BE2C (cell line): ENCODE data around the gene PAXIP1.

Experiments used
- DNase-seq: peaks from one replicate; pipeline ENCODE4 v3.0.0-alpha.2; 2020
- H3K27me3 ChIP-seq: fragments of 250-450 bp; sonication (Bioruptor Pico); 2 replicates; pipeline ENCODE4 v1.5.1; 2020; ENCODE audit warnings: mild to moderate bottlenecking
- H3K36me3 ChIP-seq: fragments of 250-450 bp; sonication (Bioruptor Pico); 2 replicates; pipeline ENCODE4 v1.5.1; 2020; ENCODE audit warnings: mild to moderate bottlenecking
- H3K4me1 ChIP-seq: fragments of 250-450 bp; sonication (Bioruptor Pico); 2 replicates; pipeline ENCODE4 v1.5.1; 2020
- H3K4me3 ChIP-seq: 2 replicates; pipeline ENCODE4 v1.5.1; 2011; ENCODE audit warnings: low read depth, low read length
- H3K9me3 ChIP-seq: fragments of 250-450 bp; sonication (Bioruptor Pico); 2 replicates; pipeline ENCODE4 v1.5.1; 2020
- TF ChIP-seq, protein P1 (sequence below): IDR thresholded peaks from 2 replicates; pipeline ENCODE4 v1.5.1; 2012; ENCODE audit warnings: mild to moderate bottlenecking, low read depth, low read length

PAXIP1 gene

DNA sequence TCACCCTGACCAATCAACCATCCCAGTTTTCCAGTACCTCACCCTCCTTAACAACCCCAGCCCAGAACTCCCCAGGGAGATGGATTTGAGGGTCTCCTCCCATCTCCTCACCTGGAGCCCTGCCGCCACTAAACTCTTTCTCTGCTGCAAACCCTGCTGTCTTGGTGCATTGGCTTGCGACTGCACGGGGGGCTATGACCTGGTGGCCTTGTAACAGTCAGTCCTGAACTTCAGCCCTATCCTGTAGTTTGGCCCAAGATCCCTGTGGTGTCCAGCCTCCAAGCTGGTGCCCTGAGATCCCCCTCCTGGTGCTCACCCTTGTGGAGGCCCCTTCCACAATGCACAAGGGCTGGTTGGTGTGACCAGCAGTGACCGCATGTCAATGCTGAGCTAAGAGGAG, 91.9 kb downstream of the PAXIP1 start:
- no peaks in the 10 kb centered on the region for H3K27me3 ChIP-seq
- H3K4me3 ChIP-seq = no peak overlapping the region
- TF ChIP-seq, protein P1, sequence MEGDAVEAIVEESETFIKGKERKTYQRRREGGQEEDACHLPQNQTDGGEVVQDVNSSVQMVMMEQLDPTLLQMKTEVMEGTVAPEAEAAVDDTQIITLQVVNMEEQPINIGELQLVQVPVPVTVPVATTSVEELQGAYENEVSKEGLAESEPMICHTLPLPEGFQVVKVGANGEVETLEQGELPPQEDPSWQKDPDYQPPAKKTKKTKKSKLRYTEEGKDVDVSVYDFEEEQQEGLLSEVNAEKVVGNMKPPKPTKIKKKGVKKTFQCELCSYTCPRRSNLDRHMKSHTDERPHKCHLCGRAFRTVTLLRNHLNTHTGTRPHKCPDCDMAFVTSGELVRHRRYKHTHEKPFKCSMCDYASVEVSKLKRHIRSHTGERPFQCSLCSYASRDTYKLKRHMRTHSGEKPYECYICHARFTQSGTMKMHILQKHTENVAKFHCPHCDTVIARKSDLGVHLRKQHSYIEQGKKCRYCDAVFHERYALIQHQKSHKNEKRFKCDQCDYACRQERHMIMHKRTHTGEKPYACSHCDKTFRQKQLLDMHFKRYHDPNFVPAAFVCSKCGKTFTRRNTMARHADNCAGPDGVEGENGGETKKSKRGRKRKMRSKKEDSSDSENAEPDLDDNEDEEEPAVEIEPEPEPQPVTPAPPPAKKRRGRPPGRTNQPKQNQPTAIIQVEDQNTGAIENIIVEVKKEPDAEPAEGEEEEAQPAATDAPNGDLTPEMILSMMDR = no peak

DNA sequence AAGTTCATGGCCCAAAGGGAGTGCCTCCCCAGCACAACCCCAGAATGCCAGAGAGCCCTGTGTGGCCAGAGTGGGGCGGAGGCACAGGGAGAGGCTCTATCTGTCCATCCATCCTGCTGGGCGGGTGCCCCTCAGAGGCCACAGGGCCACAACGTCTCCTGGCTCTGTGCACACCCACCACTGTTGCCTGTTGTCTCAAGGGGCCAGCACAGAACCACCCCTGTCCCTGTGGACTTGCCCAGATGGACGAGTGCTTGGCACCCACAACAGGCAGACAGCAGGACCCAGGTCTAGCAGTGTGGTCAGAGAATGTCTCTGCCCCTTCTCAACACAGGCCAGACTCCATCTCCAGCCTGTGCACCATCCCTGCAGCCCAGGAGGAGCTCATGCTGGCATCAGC, 92.8 kb downstream of the PAXIP1 start:
- TF ChIP-seq, protein P1 = no peak
- H3K4me3 ChIP-seq = no peak overlapping the region
- peaks cover 3% of the 10 kb centered on the region for H3K9me3 ChIP-seq
- DNase-seq = no peak
- H3K4me1 ChIP-seq = no peaks in the 10 kb centered on the region
- H3K27me3 ChIP-seq = no peaks in the 10 kb centered on the region
- H3K36me3 ChIP-seq = no peaks in the 10 kb centered on the region

More for the DNA sequence above, 91.9 kb downstream of the PAXIP1 start:
- H3K4me1 ChIP-seq = no peaks in the 10 kb centered on the region
- no peak for DNase-seq
- no peaks in the 10 kb centered on the region for H3K36me3 ChIP-seq
- H3K9me3 ChIP-seq = peaks cover 3% of the 10 kb centered on the region

DNA sequence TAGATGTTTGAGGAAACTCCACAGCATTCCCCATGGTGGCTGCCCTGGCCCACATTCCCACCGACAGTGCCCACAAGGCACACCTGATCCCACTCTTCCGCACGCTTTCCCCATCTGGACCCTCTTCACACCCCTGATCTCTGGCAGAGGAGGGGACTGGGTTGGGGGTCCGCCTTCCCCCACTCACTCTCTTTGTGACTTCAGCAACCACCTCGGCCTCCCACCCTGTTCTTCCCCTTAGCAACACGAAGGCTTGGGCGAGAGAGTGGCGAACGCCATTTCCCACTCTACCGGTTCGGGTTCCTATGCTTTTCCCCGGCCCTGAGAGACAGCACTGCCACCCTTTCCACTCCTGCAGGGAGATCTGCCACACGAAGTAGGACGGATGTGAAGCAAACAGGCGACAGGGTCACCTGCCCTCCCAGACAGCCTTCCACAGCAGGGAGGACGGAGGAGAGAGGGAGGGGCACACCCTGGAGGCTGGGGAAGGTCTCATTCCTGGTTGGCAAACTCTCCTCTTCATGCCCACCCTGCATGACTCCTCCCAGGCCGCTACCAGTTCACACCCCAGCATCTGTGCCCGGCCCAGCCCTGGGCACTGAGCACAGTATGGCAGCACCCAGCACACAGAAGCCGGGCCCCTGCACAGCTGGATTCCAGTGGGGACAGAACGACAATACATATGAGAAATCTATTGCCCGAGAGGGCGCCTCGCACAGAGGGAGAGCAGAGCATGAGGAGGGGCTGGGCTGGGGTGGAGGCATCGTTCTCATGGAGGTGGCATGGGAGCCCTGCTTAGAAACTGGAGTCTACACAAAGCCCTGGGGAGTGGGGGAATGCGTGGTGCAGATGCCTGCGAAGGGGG, 93.5 kb downstream of the PAXIP1 start:
- H3K9me3 ChIP-seq = peaks cover 3% of the 10 kb centered on the region
- H3K4me1 ChIP-seq = no peaks in the 10 kb centered on the region
- H3K36me3 ChIP-seq = no peaks in the 10 kb centered on the region
- DNase-seq = no peak
- H3K27me3 ChIP-seq = no peaks in the 10 kb centered on the region
- no peak overlapping the region for H3K4me3 ChIP-seq
- TF ChIP-seq, protein P1 = no peak

DNA sequence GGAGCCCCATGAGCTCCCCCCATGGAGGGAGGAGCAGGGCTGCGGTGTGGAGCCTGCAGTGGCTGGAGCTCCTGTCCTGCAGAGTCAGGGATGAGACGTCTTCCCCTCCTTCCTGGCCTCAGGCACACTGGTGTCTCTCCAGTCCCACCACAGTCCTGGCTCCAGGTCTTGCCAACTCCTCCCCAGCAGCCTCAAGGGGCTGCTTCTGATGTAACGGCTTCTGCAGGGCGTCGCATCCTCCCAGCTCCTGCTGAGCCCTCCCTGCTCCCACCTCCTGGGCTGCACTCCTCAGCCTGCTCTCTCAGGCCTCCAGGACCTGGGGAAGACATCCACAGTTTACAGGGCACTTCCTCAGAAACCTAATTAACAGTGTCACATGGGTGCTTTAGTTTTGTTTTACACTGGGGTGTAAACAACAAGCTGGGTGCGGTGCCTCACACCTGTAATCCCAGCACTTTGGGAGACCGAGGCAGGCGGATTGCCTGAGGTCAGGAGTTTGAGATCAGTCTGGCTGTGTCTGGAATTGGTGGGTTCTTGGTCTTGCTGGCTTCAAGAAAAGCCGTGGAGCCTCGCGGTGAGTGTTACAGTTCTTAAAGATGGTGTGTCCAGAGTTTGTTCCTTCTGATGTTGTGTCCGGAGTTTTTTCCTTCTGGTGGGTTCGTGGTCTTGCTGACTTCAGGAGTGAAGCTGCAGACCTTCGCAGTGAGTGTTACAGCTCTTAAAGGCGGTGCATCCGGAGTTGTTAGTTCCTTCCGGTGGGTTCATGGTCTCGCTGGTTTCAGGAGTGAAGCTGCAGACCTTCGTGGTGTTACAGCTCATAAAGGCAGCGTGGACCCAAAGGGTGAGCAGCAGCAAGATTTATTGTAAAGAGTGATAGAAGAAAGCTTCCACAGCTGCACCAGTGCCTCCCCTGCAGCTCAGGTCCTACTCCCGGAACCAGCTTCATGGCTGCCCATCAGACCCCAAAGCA, 95.0 kb downstream of the PAXIP1 start:
- DNase-seq = no peak
- H3K4me1 ChIP-seq = no peaks in the 10 kb centered on the region
- H3K9me3 ChIP-seq = peaks cover 3% of the 10 kb centered on the region
- H3K27me3 ChIP-seq = no peaks in the 10 kb centered on the region
- TF ChIP-seq, protein P1 = no peak
- H3K4me3 ChIP-seq = no peak overlapping the region
- no peaks in the 10 kb centered on the region for H3K36me3 ChIP-seq

DNA sequence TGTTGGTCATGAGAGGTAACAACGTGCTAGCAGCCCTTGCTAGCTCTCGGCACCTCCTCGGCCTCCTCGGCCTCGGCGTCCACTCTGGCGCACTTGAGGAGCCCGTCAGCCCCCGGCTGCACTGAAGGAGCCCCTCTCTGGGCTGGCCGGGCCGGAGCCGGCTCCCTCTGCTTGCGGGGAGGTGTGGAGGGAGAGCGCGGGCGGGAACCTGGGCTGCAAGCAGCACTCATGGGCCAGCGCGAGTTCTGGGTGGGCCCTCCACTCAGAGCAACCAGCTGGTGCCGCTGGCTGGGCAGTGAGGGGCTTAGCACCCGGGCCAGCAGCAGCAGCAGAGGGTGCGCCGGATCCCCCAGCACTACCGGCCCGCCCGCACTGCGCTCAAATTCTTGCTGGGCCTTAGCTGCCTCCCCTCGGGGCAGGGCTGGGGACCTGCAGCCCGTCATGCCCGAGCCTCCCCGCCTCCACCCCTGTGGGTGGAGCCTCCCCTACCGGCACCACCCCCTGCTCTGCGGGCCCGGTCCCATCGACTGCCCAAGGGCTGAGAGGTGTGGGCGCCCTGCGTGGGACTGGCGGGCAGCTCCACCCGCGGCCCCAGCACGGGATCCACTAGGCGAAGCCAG, 96.1 kb downstream of the PAXIP1 start:
- H3K4me1 ChIP-seq = no peaks in the 10 kb centered on the region
- TF ChIP-seq, protein P1 = no peak
- no peak overlapping the region for H3K4me3 ChIP-seq
- H3K36me3 ChIP-seq = no peaks in the 10 kb centered on the region
- peaks cover 3% of the 10 kb centered on the region for H3K9me3 ChIP-seq
- no peaks in the 10 kb centered on the region for H3K27me3 ChIP-seq
- DNase-seq = no peak
